Adrenal gland (tissue), 5 donors: ENCODE measurements around the gene MOB2.

Experiments used
- POLR2A ChIP-seq, 2 donors: fragments of 450-650 bp; IDR thresholded peaks; one replicate each; pipeline ENCODE4 v1.6.1; 2017; ENCODE audit warnings: antibody characterized with exemption in 2 of 2, mild to moderate bottlenecking in 2 of 2, moderate library complexity in 1 of 2
- TF ChIP-seq, protein P1 (sequence below), 6 experiments: fragments of 450-650 bp in 4 of 6; fragments of 200-600 bp in 2 of 6; sonication (generic) in 1 of 6; IDR thresholded peaks; 1 replicate in 5 of 6; 2 replicates in 1 of 6; pipeline versions ENCODE4 v1.5.1 to v1.8.0; 2016 to 2021; ENCODE audit warnings: antibody characterized with exemption in 6 of 6, mild to moderate bottlenecking in 2 of 6, moderate library complexity in 1 of 6
- donor health status: DM: no; HTN: no; CAD: no.

DNA sequence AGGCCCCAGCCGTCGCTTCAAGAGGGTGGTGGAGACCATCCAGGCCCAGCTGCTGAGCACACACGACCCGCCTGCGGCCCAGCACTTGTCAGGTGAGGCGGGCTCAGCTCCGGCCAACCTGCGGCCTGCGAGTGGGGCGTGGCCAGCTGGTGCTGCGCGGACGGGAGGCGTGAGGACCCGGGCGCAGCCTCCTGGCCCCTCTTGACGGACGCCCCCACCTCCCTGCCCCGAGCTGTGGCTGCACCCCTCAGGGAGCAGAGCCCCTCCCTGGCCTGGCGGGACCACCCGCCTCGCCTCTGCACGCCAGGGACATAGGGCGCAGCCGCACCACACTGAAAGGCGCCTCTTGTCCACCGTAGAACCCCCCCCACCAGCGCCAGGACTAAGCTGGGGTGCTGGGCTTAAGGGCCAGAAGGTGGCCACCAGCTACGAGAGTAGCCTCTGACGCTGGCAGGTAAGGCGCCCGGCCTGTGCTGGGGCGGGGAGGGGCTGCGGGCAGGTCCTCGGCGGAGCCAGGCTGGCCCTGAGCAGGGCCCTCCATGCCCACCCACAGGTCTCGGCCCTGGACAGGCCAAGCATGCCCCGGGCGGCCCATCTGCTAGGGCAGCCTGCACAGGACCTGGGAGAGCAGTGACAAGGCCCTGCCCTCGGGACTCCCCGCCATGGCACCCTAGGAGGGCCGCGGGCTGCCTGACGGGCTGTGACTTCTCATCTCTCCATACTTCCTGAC, 29.8 kb downstream of the MOB2 start:
- TF ChIP-seq POLR2A (IDR thresholded peaks at IDR 0.05), result no peak
- TF ChIP-seq, protein P1, sequence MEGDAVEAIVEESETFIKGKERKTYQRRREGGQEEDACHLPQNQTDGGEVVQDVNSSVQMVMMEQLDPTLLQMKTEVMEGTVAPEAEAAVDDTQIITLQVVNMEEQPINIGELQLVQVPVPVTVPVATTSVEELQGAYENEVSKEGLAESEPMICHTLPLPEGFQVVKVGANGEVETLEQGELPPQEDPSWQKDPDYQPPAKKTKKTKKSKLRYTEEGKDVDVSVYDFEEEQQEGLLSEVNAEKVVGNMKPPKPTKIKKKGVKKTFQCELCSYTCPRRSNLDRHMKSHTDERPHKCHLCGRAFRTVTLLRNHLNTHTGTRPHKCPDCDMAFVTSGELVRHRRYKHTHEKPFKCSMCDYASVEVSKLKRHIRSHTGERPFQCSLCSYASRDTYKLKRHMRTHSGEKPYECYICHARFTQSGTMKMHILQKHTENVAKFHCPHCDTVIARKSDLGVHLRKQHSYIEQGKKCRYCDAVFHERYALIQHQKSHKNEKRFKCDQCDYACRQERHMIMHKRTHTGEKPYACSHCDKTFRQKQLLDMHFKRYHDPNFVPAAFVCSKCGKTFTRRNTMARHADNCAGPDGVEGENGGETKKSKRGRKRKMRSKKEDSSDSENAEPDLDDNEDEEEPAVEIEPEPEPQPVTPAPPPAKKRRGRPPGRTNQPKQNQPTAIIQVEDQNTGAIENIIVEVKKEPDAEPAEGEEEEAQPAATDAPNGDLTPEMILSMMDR (IDR thresholded peaks at IDR 0.05), result no peak
